GM12872 (cell line): ENCODE measurements around the gene PHF2.

ENCODE experiments used
- CTCF ChIP-seq: IDR thresholded peaks from 3 replicates; pipeline ENCODE4 v1.5.1; 2011; ENCODE audit warnings: low read depth, mild to moderate bottlenecking, low read length, moderate library complexity; ENCODE audit not compliant: insufficient read depth

PHF2 gene

GRCh38 chr9:93678199-93679019, 102.0 kb downstream of the PHF2 start:
- TF ChIP-seq CTCF = no peak

DNA sequence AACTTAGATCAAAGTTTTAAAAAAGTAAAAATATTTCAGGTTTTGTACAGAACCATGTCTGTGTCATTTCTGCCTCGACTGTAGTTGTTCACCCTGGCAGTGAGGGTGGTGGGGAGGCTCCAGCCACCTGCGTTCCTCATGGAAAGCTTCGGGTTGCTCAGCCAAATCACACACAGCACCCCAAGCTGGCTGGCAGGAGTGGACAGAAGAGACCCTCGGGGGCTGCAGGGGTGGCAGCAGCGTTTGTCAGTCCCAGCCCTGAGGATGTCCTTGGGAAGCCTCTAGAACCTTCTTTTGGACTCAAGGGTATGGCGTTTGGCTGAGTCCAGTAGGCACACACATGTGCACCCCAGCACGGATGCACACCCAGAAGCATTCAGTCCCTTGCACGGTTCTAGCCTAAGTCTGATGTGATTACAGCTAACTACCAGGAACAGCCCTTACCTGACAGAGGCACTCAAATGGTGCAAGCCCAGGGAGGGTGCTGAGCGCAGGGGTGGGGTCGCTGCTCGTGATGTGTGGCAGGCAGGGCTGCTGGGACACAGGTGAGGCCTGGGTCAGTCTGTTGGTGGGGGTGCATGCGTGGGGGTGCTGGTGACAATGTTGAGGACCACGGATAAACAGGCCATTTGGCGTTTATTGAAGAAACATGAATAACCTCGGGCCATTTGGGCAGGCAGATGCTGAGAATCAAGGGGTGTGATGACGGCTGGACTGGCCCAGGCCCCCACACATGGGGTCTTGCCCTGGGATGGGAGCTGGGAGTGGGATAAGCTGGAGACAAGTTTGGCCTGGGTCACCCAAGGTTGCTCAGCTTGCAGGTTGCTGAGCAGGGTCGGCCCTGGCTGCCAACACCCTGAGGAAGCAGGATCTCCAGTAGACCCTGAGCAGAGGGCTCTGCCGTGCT, 103.4 kb downstream of the PHF2 start:
- no peak for TF ChIP-seq CTCF

DNA sequence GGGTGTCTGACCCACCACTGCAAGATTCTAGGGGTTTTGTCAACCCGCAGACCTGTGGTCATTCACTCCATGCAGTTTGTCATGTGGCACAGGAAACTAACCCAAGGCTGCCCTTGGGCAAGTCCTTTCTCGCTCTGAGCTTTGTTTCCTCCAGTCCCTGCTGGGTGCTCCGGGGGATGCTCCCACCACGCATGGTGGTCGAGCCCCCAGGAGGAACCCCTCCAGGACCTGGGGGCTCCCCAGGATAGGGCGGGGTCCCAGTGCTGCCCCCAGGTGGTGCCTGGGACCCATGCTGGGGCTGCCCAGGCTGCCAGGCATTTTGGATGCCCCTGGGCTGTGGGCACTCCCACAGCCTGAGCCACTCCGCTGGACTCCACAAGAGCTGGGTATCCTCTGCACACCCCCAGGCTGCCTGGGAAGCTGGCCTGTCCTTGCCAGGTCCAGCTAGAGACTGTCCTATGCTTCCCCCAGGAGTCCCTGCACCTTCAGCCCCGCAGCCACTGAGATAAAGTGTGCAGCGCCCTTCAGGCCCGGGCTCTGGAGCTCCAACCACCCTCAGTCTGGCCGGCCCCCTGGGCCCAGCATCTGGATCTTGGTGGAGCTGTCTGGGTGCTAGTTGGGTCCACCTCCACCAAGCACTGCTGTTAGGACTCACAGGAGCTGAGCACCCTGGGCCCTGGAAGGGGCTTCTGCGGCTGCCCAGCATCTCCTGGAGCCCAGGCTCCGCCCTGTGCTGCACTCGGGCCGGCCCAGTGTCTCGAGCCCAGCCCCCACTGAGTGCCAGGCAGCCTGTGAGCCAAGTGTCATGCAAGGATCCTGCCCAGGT, 104.3 kb downstream of the PHF2 start:
- TF ChIP-seq CTCF = 0 out of 3 replicates have a peak, but pooled peaks have one; percentile 3

GRCh38 chr9:93681269-93682154, 105.1 kb downstream of the PHF2 start:
- TF ChIP-seq CTCF = no peak

DNA sequence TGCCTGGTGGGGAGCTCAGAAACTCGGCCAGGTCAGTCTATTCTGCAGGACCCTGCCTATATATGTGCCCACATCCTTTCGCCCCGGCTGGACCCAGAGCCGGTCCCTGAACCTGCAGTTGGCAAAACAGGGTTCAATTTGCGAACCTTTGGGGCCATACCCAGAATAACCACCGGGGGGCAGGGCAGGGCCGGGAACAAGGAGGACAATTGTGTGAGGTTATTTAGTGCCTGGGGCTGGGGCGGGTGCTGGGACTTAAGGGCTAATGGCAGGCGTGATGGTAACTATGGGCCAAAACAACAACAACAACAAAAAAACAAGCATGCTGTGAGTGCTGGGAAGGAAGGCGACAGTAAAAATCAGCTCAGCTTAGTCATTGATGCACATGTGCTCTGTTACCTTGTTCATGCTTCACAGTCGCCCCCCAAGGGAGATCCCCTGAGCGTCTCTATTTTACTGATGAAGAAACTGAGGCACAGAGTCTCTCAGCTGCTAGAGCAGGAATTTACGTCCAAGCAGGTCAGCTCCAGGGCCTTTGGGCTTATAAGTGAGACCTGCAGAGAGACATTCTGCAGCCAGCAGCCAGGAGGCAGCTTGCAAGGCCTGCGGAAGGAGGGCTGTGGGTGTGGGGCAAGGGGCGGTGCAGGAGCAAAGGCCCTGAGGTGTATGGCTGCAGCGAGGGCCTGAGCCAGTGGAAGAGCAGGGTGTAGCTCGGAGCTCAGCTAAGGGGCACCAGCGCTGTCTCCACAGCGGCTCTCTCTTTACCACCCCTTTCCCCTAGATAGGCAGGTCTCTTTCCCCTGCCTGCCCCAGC, 106.0 kb downstream of the PHF2 start:
- TF ChIP-seq CTCF = peak; percentile 68
